H9 (cell line): ENCODE measurements around the gene GRID1. TPM values are rescaled to one million over a fixed set of nuclear protein-coding genes. Genes with fewer than 3 reads are reported as not detected.

Source experiments
- DNase-seq: peaks from one replicate; pipeline ENCODE4 v3.0.0-alpha.2; 2017
- H2AFZ ChIP-seq: one replicate; pipeline ENCODE4 v1.6.1; 2013; ENCODE audit warnings: mild to moderate bottlenecking, low read length, control low read depth, moderate library complexity
- H2AK5ac ChIP-seq: 2 replicates; pipeline ENCODE4 v1.6.1; 2013; ENCODE audit warnings: low read length, control low read depth, mixed read lengths; ENCODE audit not compliant: insufficient read length
- H2BK120ac ChIP-seq: one replicate; pipeline ENCODE4 v1.6.1; 2013; ENCODE audit warnings: low read depth, mild to moderate bottlenecking, low read length, control low read depth, inconsistent platforms; ENCODE audit not compliant: poor library complexity, severe bottlenecking
- H2BK12ac ChIP-seq: 2 replicates; pipeline ENCODE4 v1.6.1; 2013; ENCODE audit warnings: low read length, control low read depth, mixed read lengths, low read depth; ENCODE audit not compliant: insufficient read length
- H2BK15ac ChIP-seq: 2 replicates; pipeline ENCODE4 v1.6.1; 2013; ENCODE audit warnings: low read depth, low read length, control low read depth
- H2BK20ac ChIP-seq: one replicate; pipeline ENCODE4 v1.6.1; 2013; ENCODE audit warnings: low read depth, mild to moderate bottlenecking, low read length, control low read depth, inconsistent platforms; ENCODE audit not compliant: poor library complexity, severe bottlenecking
- H2BK5ac ChIP-seq: 2 replicates; pipeline ENCODE4 v1.6.1; 2013; ENCODE audit warnings: low read length, control low read depth, mixed read lengths; ENCODE audit not compliant: insufficient read length
- H3K14ac ChIP-seq: 2 replicates; pipeline ENCODE4 v1.6.1; 2013; ENCODE audit warnings: low read length, control low read depth; ENCODE audit not compliant: insufficient read depth
- H3K18ac ChIP-seq: 2 replicates; pipeline ENCODE4 v1.6.1; 2013; ENCODE audit warnings: low read depth, mild to moderate bottlenecking, mixed read lengths, low read length, control low read depth; ENCODE audit not compliant: insufficient read length
- H3K23ac ChIP-seq: 2 replicates; pipeline ENCODE4 v1.6.1; 2013; ENCODE audit warnings: low read length, control low read depth, mixed read lengths, low read depth; ENCODE audit not compliant: insufficient read length
- H3K23me2 ChIP-seq: 2 replicates; pipeline ENCODE4 v1.6.1; 2013; ENCODE audit warnings: low read depth, mild to moderate bottlenecking, mixed read lengths, low read length, control low read depth; ENCODE audit not compliant: insufficient read length, poor library complexity, severe bottlenecking
- H3K27ac ChIP-seq: 2 replicates; pipeline ENCODE4 v1.5.1; 2013; ENCODE audit warnings: low read length, control low read depth, mixed read lengths, low read depth; ENCODE audit not compliant: insufficient read length
- H3K27me3 ChIP-seq: 2 replicates; pipeline ENCODE4 v1.6.1; 2013; ENCODE audit warnings: low read length, control low read depth, inconsistent platforms; ENCODE audit not compliant: insufficient read depth
- H3K4ac ChIP-seq: 2 replicates; pipeline ENCODE4 v1.6.1; 2013; ENCODE audit warnings: low read depth, mild to moderate bottlenecking, control low read depth, inconsistent platforms, low read length, moderate library complexity
- H3K4me1 ChIP-seq: 2 replicates; pipeline ENCODE4 v1.6.1; 2013; ENCODE audit warnings: low read length, control low read depth, inconsistent platforms; ENCODE audit not compliant: insufficient read depth
- H3K4me2 ChIP-seq: 2 replicates; pipeline ENCODE4 v1.6.1; 2013; ENCODE audit warnings: low read length, control low read depth, mixed read lengths; ENCODE audit not compliant: insufficient read length, insufficient read depth
- H3K56ac ChIP-seq: 2 replicates; pipeline ENCODE4 v1.6.1; 2013; ENCODE audit warnings: low read depth, mild to moderate bottlenecking, mixed read lengths, low read length, control low read depth; ENCODE audit not compliant: insufficient read length
- H3K79me1 ChIP-seq: 2 replicates; pipeline ENCODE4 v1.6.1; 2013; ENCODE audit warnings: low read depth, mild to moderate bottlenecking, moderate library complexity, low read length, control low read depth, inconsistent platforms; ENCODE audit not compliant: insufficient read depth, poor library complexity, severe bottlenecking
- H3K79me2 ChIP-seq: 2 replicates; pipeline ENCODE4 v1.6.1; 2013; ENCODE audit warnings: low read length, control low read depth, inconsistent platforms; ENCODE audit not compliant: insufficient read depth
- H3K9ac ChIP-seq: 2 replicates; pipeline ENCODE4 v1.6.1; 2013; ENCODE audit warnings: low read length, control low read depth, mixed read lengths; ENCODE audit not compliant: insufficient read length; ENCODE audit errors: extremely low read depth
- H3K9me3 ChIP-seq: one replicate; pipeline ENCODE4 v1.6.1; 2013; ENCODE audit warnings: low read depth, low read length, inconsistent platforms; ENCODE audit not compliant: control insufficient read depth
- H3T11ph ChIP-seq: one replicate; pipeline ENCODE4 v1.6.1; 2013; ENCODE audit warnings: mild to moderate bottlenecking, low read length, control low read depth, inconsistent platforms
- H4K20me1 ChIP-seq: one replicate; pipeline ENCODE4 v1.6.1; 2013; ENCODE audit not compliant: control insufficient read depth, insufficient read length, insufficient read depth
- H4K5ac ChIP-seq: 2 replicates; pipeline ENCODE4 v1.6.1; 2013; ENCODE audit warnings: low read depth, mild to moderate bottlenecking, mixed read lengths, low read length, control low read depth; ENCODE audit not compliant: insufficient read length
- H4K8ac ChIP-seq: replicated peaks from 2 replicates; pipeline ENCODE4 v1.6.1; 2013; ENCODE audit warnings: low read length, control low read depth, mixed read lengths, low read depth; ENCODE audit not compliant: insufficient read length
- H4K91ac ChIP-seq: 2 replicates; pipeline ENCODE4 v1.6.1; 2013; ENCODE audit warnings: low read depth, mild to moderate bottlenecking, moderate library complexity, mixed read lengths, low read length, control low read depth; ENCODE audit not compliant: insufficient read length
- H3K27ac Mint-ChIP-seq, 3 experiments: 2 replicates in 2 of 3; 3 replicates in 1 of 3; pipeline ENCODE4 v1.8.0; 2020 to 2021; ENCODE audit warnings: mixed read lengths in 3 of 3, mild to moderate bottlenecking in 1 of 3, moderate library complexity in 1 of 3
- H3K27me3 Mint-ChIP-seq: 2 replicates; pipeline ENCODE4 v1.8.0; 2021; ENCODE audit warnings: low read depth, mild to moderate bottlenecking, moderate library complexity, mixed read lengths
- H3K36me3 Mint-ChIP-seq, 3 experiments: 2 replicates in 2 of 3; 3 replicates in 1 of 3; pipeline ENCODE4 v1.8.0; 2020 to 2021; ENCODE audit warnings: low read depth in 3 of 3, mixed read lengths in 3 of 3; ENCODE audit not compliant: insufficient read depth in 1 of 3
- H3K4me1 Mint-ChIP-seq, 2 experiments: 2 replicates each; pipeline ENCODE4 v1.8.0; 2020; ENCODE audit warnings: mixed read lengths in 2 of 2
- H3K4me3 Mint-ChIP-seq, 2 experiments: 2 replicates in 1 of 2; 3 replicates in 1 of 2; pipeline ENCODE4 v1.8.0; 2020 to 2021; ENCODE audit warnings: mild to moderate bottlenecking in 2 of 2, mixed read lengths in 2 of 2, moderate library complexity in 1 of 2
- H3K9me3 Mint-ChIP-seq, 2 experiments: 2 replicates in 1 of 2; 3 replicates in 1 of 2; pipeline ENCODE4 v1.8.0; 2020; ENCODE audit warnings: mild to moderate bottlenecking in 2 of 2, mixed read lengths in 2 of 2, moderate library complexity in 1 of 2
- CTCF ChIP-seq: fragments of 200-600 bp; sonication (generic); conservative IDR thresholded peaks from 3 replicates; pipeline ENCODE4 v1.8.0; 2021; ENCODE audit warnings: antibody characterized with exemption, mild to moderate bottlenecking
- WGBS: extraction: QIAGEN DNeasy Blood & Tissue Kit; methylation state at CpG from one replicate; pipeline ENCODE4 v1.1.7; 2013; ENCODE audit warnings: missing lambda C conversion rate, low lambda C conversion rate, mixed read lengths; ENCODE audit not compliant: insufficient read length; ENCODE audit errors: extremely low coverage; 5-methylcytosine and 5-hydroxymethylcytosine counted together
- total RNA-seq: library from RNA; stranded (reverse); gene quantifications from 2 replicates; pipeline ENCODE4 v1.2.1, GENCODE V29; 2021

Gene GRID1
- total RNA-seq, 1 experiment from 2014 or later: 0.35 TPM

DNA sequence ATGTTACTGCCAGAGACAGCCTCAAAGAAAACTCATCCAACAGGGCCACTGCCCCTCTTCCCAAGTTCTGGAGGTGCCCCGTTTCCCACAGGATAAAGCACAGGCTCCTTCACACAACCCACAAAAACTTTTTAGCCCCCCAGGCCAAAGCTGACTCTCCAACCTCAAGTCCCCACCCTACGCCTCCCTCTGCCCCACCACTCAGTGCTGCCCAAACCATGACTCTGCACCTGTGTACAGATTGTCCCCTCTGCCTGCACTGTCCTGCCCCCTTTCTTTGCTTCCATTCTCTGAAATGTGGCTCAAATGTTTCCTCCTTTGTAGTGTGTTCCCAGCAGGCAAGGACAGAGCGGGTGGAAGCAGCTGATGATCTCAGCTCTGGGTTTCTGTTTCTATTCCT, 284.0 kb downstream of the GRID1 start:
- peak; percentile 12 for DNase-seq
- peaks cover 16% of the 10 kb centered on the region in 2 experiments for H3K4me1 Mint-ChIP-seq

More for the DNA sequence above, 284.0 kb downstream of the GRID1 start:
- Mint-ChIP-seq H3K27ac (peak overlapping the region in 1 of 3 experiments; percentile 16; a peak in 1 of 7 replicates), H3K27me3 (peaks cover 9% of the 10 kb centered on the region; the same call in 1 of the 2 replicates), H3K4me3 (no peak overlapping the region), H3K36me3 (no peaks in the 10 kb centered on the region; a peak in 1 of 7 replicates), H3K9me3 (no peaks in the 10 kb centered on the region)
- no peak overlapping the region for H4K5ac ChIP-seq
- no peak overlapping the region for H3K23ac ChIP-seq
- no peak overlapping the region for H2BK5ac ChIP-seq
- no peaks in the 10 kb centered on the region for H3K4me1 ChIP-seq
- H4K20me1 ChIP-seq: no peaks in the 10 kb centered on the region
- H3K79me2 ChIP-seq: no peaks in the 10 kb centered on the region
- no peak for TF ChIP-seq CTCF
- H4K91ac ChIP-seq: no peak overlapping the region
- H3K9ac ChIP-seq: no peak overlapping the region
- H2AK5ac ChIP-seq: no peak overlapping the region
- H3K4me2 ChIP-seq: no peak overlapping the region
- H3K56ac ChIP-seq: no peak overlapping the region
- no peak overlapping the region for H4K8ac ChIP-seq
- no peak overlapping the region for H3T11ph ChIP-seq
- H2BK120ac ChIP-seq: no peak overlapping the region
- H3K9me3 ChIP-seq: no peaks in the 10 kb centered on the region
- H3K27me3 ChIP-seq: no peaks in the 10 kb centered on the region
- no peaks in the 10 kb centered on the region for H3K23me2 ChIP-seq
- no peak overlapping the region for H3K4ac ChIP-seq
- no peak overlapping the region for H2AFZ ChIP-seq
- no peak overlapping the region for H3K14ac ChIP-seq
- H2BK15ac ChIP-seq: no peak overlapping the region
- WGBS: no CpG with 5 or more reads among the region's 3 CpGs
- H3K79me1 ChIP-seq: no peaks in the 10 kb centered on the region
- H3K18ac ChIP-seq: no peak overlapping the region
- H2BK12ac ChIP-seq: no peak overlapping the region
- H2BK20ac ChIP-seq: no peak overlapping the region
- H3K27ac ChIP-seq: no peak overlapping the region
